Lower lobe of right lung (tissue), 2 donors: ENCODE measurements around the gene GLIS1. TPM values are rescaled to one million over a fixed set of nuclear protein-coding genes. Genes with fewer than 3 reads are reported as not detected.

Experiments used
- ATAC-seq, 2 donors: fragments of 200-7000 bp; cut with Tn5 transposase; one replicate each; pipeline ENCODE4 v1.9.1; 2020 to 2022; ENCODE audit warnings: mild to moderate bottlenecking in 2 of 2, moderate library complexity in 2 of 2
- DNase-seq: peaks from one replicate; pipeline ENCODE4 v3.0.0-alpha.2; 2020
- H3K27ac ChIP-seq: fragments of 200-600 bp; one replicate; pipeline ENCODE4 v1.8.0; 2022
- H3K27me3 ChIP-seq: fragments of 200-600 bp; one replicate; pipeline ENCODE4 v1.8.0; 2022; ENCODE audit warnings: low read depth
- H3K36me3 ChIP-seq: fragments of 200-600 bp; one replicate; pipeline ENCODE4 v1.8.0; 2022; ENCODE audit warnings: mild to moderate bottlenecking
- H3K4me1 ChIP-seq: fragments of 200-600 bp; one replicate; pipeline ENCODE4 v1.8.0; 2022
- H3K4me3 ChIP-seq: fragments of 200-600 bp; one replicate; pipeline ENCODE4 v1.8.0; 2022; ENCODE audit warnings: mild to moderate bottlenecking
- H3K9me3 ChIP-seq: fragments of 200-600 bp; one replicate; pipeline ENCODE4 v1.8.0; 2022
- CTCF ChIP-seq: fragments of 200-600 bp; IDR thresholded peaks from one replicate; pipeline ENCODE4 v1.8.0; 2022; ENCODE audit warnings: antibody characterized with exemption, mild to moderate bottlenecking
- intact Hi-C: fragments of 100-400 bp; cut with DNase I; formaldehyde crosslinking; loops from one replicate; pipeline ENCODE4 v1.11.0; 2022
- total RNA-seq: library from RNA; stranded (reverse); fragmentation: NEBNext Ultra II Directional; extraction: Animal tissue kit (Norgen Biotek cat#: 25700); gene quantifications from one replicate; pipeline ENCODE4 v1.2.1, GENCODE V29; 2021
- donor health status: DM: no; HTN: yes; CAD: no; lungs with severe emphysema.

The GLIS1 gene
- total RNA-seq, 1 donor from 2014 or later, result not detected

- no peak for ATAC-seq
- no peaks in the 10 kb centered on the region for H3K27me3 ChIP-seq
- no peak overlapping the region for H3K27ac ChIP-seq
- H3K36me3 ChIP-seq, result no peaks in the 10 kb centered on the region
- TF ChIP-seq CTCF, result no peak
- intact Hi-C loops, result no loop called here
- H3K4me1 ChIP-seq, result no peaks in the 10 kb centered on the region
- no peak overlapping the region for H3K4me3 ChIP-seq
- H3K9me3 ChIP-seq, result no peaks in the 10 kb centered on the region
- DNase-seq, result no peak
Measured at GRCh38 chr1:53532912-53533311, 206.1 kb downstream of the GLIS1 start.

- intact Hi-C loops, result no loop called here
- Histone ChIP-seq H3K4me3 (no peak overlapping the region), H3K9me3 (no peaks in the 10 kb centered on the region), H3K27ac (no peak overlapping the region), H3K36me3 (no peaks in the 10 kb centered on the region), H3K27me3 (no peaks in the 10 kb centered on the region), H3K4me1 (no peaks in the 10 kb centered on the region)
- no peak for DNase-seq
- no peak for TF ChIP-seq CTCF
- no peak for ATAC-seq
Measured at GRCh38 chr1:53532377-53532776, 206.6 kb downstream of the GLIS1 start.

GRCh38 chr1:53530550-53530949 lies 208.4 kb downstream of the GLIS1 start:
- no peak overlapping the region for H3K4me3 ChIP-seq
- ATAC-seq (no peak), DNase-seq (no peak)
- TF ChIP-seq CTCF, result no peak
- no peaks in the 10 kb centered on the region for H3K36me3 ChIP-seq
- intact Hi-C loops, result no loop called here
- H3K27me3 ChIP-seq, result no peaks in the 10 kb centered on the region
- H3K9me3 ChIP-seq, result no peaks in the 10 kb centered on the region
- H3K27ac ChIP-seq, result no peak overlapping the region
- no peaks in the 10 kb centered on the region for H3K4me1 ChIP-seq

- TF ChIP-seq CTCF, result no peak
- ATAC-seq (no peak), DNase-seq (no peak)
- intact Hi-C loops, result no loop called here
- no peak overlapping the region for H3K27ac ChIP-seq
- no peaks in the 10 kb centered on the region for H3K9me3 ChIP-seq
- no peaks in the 10 kb centered on the region for H3K4me1 ChIP-seq
- H3K27me3 ChIP-seq, result no peaks in the 10 kb centered on the region
- H3K36me3 ChIP-seq, result no peaks in the 10 kb centered on the region
- H3K4me3 ChIP-seq, result no peak overlapping the region
Measured at GRCh38 chr1:53529555-53529954, 209.4 kb downstream of the GLIS1 start.

GRCh38 chr1:53527368-53527767 lies 211.6 kb downstream of the GLIS1 start:
- H3K4me3 ChIP-seq, result no peak overlapping the region
- DNase-seq, result no peak
- no peaks in the 10 kb centered on the region for H3K9me3 ChIP-seq
- no peaks in the 10 kb centered on the region for H3K27me3 ChIP-seq
- H3K27ac ChIP-seq, result no peak overlapping the region
- no peaks in the 10 kb centered on the region for H3K36me3 ChIP-seq
- intact Hi-C loops, result no loop called here
- ATAC-seq, result no peak
- H3K4me1 ChIP-seq, result no peaks in the 10 kb centered on the region
- no peak for TF ChIP-seq CTCF
